KMS-11 (cell line): ENCODE measurements around the gene MSANTD1.

Experiments
- H2AFZ ChIP-seq: fragments of 200-600 bp; sonication (generic); 2 replicates; pipeline ENCODE4 v1.6.1; 2016; ENCODE audit warnings: antibody characterized with exemption, mixed run types, low read depth
- H3K27ac ChIP-seq: fragments of 200-600 bp; sonication (generic); 2 replicates; pipeline ENCODE4 v1.6.1; 2016; ENCODE audit warnings: mild to moderate bottlenecking, mixed run types
- H3K27me3 ChIP-seq: fragments of 200-600 bp; sonication (generic); 2 replicates; pipeline ENCODE4 v1.6.1; 2017; ENCODE audit warnings: mild to moderate bottlenecking, low read depth, mixed run types, moderate library complexity; ENCODE audit not compliant: insufficient read depth
- H3K36me3 ChIP-seq: fragments of 200-600 bp; sonication (generic); 2 replicates; pipeline ENCODE4 v1.6.1; 2017; ENCODE audit warnings: mild to moderate bottlenecking, mixed run types; ENCODE audit not compliant: insufficient read depth
- H3K4me1 ChIP-seq: fragments of 200-600 bp; sonication (generic); 2 replicates; pipeline ENCODE4 v1.6.1; 2016; ENCODE audit warnings: mild to moderate bottlenecking, low read depth, mixed run types; ENCODE audit not compliant: poor library complexity, severe bottlenecking
- H3K4me2 ChIP-seq: fragments of 200-600 bp; sonication (generic); 2 replicates; pipeline ENCODE4 v1.7.0; 2016; ENCODE audit warnings: mild to moderate bottlenecking, mixed run types
- H3K4me3 ChIP-seq: fragments of 200-600 bp; sonication (generic); IDR thresholded peaks from 2 replicates; pipeline ENCODE4 v1.6.1; 2017; ENCODE audit warnings: low read depth, low read length, mixed read lengths; ENCODE audit not compliant: insufficient read depth
- H3K79me2 ChIP-seq: fragments of 200-600 bp; sonication (generic); 2 replicates; pipeline ENCODE4 v1.6.1; 2016; ENCODE audit warnings: low read depth, mixed run types; ENCODE audit not compliant: insufficient read depth
- H3K9ac ChIP-seq: fragments of 200-600 bp; sonication (generic); 2 replicates; pipeline ENCODE4 v1.6.1; 2016; ENCODE audit warnings: mild to moderate bottlenecking, mixed run types
- H4K20me1 ChIP-seq: fragments of 200-600 bp; sonication (generic); 2 replicates; pipeline ENCODE4 v1.6.1; 2016; ENCODE audit warnings: mild to moderate bottlenecking, mixed run types; ENCODE audit not compliant: insufficient read depth
- TF ChIP-seq, protein P1 (sequence below): fragments of 200-600 bp; sonication (generic); conservative IDR thresholded peaks from 2 replicates; pipeline ENCODE4 v1.6.1; 2017; ENCODE audit warnings: low read depth, mild to moderate bottlenecking, antibody characterized with exemption, low read length, moderate library complexity, mixed read lengths

Gene MSANTD1

DNA sequence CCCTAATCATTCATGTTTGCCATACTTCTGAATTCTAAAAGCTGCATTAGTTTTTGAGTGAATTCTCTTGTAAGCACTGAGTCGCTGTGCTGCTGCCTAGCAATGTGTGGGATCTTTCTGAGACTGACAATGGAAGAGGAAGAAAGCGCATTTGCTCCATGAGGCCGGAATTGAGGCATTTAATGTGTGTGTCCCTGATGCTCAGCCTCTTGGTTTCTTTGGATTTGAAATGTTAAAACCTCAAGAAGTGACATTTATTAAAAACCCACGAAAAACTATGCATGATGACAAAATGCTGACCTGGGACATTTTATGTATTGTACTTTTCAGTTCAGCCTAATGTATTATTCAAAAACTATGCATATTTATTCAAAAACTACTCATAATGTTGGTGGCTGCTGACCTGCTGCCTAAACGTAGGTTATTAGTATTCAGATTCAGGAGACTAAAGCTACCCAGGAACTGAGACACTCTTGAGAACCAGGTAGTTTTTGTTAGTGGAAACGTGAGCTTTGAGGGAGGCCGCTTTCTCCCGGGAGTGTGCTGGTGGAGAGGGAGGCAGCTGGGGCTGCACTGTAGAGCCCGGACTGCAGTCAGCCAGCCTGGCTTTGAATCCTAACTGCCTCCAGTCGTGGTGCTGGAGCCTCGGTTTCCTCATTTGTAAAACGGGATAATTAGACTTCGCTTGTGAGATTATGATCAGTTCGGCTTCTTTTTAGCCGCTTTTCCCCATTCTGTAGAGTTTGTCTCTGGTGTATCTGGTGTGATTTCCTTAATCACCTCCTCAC, 55.2 kb downstream of the MSANTD1 start:
- Histone ChIP-seq H3K36me3 (no peaks in the 10 kb centered on the region), H4K20me1 (no peaks in the 10 kb centered on the region), H3K27ac (no peak overlapping the region), H3K4me1 (peaks cover 4% of the 10 kb centered on the region), H2AFZ (no peak overlapping the region), H3K9ac (no peak overlapping the region), H3K4me3 (no peak overlapping the region), H3K27me3 (no peaks in the 10 kb centered on the region), H3K79me2 (no peaks in the 10 kb centered on the region), H3K4me2 (no peak overlapping the region)
- TF ChIP-seq, protein P1, sequence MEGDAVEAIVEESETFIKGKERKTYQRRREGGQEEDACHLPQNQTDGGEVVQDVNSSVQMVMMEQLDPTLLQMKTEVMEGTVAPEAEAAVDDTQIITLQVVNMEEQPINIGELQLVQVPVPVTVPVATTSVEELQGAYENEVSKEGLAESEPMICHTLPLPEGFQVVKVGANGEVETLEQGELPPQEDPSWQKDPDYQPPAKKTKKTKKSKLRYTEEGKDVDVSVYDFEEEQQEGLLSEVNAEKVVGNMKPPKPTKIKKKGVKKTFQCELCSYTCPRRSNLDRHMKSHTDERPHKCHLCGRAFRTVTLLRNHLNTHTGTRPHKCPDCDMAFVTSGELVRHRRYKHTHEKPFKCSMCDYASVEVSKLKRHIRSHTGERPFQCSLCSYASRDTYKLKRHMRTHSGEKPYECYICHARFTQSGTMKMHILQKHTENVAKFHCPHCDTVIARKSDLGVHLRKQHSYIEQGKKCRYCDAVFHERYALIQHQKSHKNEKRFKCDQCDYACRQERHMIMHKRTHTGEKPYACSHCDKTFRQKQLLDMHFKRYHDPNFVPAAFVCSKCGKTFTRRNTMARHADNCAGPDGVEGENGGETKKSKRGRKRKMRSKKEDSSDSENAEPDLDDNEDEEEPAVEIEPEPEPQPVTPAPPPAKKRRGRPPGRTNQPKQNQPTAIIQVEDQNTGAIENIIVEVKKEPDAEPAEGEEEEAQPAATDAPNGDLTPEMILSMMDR = no peak

DNA sequence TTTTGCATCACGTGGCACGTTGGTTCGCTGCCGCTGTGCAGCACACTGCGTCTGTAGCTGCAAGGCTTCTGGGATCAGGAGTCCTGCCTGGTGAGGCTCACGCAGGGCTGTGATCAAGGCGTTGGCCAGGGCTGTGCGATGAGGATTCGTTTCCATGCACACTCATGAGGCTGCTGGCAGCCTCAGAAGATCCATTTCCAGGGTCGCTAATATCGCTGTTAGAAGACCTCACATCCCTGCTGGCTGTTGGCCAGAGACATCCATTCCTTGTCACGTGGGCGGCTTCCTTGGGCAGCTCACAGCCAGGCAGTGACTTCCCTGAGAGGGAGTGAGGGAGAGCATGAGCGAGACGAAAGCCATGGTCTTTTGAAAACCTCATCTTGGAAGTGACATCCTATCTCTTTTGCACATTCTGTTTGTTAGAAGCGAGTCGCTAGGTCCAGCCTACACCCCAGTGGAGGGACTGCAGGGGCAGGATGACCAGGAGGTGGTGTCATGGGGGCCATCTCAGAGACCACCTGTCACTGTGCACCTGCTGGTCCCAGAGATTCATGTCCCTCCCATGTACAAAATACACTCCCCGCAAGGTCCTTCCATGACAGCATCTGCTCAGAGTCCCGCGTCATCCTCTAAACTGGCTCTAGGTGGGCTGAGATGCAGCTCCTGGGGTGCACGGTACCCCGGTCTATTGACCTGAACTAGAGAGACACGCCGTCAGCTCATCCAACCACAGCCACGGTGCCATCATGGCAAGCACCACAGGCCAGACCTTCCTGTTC, 56.1 kb downstream of the MSANTD1 start:
- TF ChIP-seq, protein P1 = no peak
- no peak overlapping the region for H3K4me3 ChIP-seq
- H3K36me3 ChIP-seq = no peaks in the 10 kb centered on the region
- no peaks in the 10 kb centered on the region for H4K20me1 ChIP-seq
- no peak overlapping the region for H3K4me2 ChIP-seq
- no peaks in the 10 kb centered on the region for H3K79me2 ChIP-seq
- H3K27me3 ChIP-seq = no peaks in the 10 kb centered on the region
- no peak overlapping the region for H3K27ac ChIP-seq
- no peak overlapping the region for H2AFZ ChIP-seq
- H3K4me1 ChIP-seq = peaks cover 4% of the 10 kb centered on the region
- H3K9ac ChIP-seq = no peak overlapping the region

DNA sequence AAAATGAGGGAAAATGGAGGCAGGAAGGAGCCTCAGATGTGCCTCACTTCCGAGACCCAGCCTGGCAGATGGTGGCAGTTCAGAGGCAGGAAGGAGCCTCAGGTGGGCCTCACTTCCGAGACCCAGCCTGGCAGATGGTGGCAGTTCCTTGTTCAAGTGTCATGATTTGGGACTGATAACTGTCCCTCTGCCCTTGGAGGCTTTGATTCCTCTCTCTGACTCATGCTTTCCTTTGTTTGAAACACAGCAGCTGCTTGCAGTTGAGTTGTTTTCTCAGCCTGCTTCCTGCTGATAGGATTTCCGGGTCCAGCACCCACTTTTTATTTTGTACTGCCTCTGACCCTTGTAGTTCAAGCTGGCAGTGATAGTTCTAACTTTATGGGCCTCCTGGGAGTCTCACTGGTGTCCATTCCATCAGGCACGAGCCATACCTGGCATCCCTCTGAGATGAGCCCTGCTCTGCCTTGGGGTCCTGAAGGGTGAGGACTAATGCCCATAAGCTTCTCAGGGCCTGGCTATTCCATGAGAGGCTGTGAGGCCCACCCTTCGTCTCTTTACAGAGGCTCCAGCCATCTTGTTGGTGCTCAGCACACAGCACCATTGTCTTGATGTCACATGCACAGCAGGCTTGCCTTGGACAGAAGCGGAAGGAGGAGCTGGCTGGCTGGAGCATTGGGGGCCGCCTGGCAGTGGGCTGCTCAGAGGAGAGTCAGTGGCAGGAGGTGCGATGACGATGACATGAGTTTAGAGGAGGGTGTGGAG, 56.8 kb downstream of the MSANTD1 start:
- Histone ChIP-seq H3K79me2 (no peaks in the 10 kb centered on the region), H3K27ac (no peak overlapping the region), H3K36me3 (no peaks in the 10 kb centered on the region), H2AFZ (no peak overlapping the region), H4K20me1 (no peaks in the 10 kb centered on the region), H3K9ac (no peak overlapping the region), H3K27me3 (no peaks in the 10 kb centered on the region), H3K4me3 (no peak overlapping the region), H3K4me2 (no peak overlapping the region), H3K4me1 (peaks cover 4% of the 10 kb centered on the region)
- TF ChIP-seq, protein P1 = no peak
